Liver (tissue), 9 donors: ENCODE measurements around the gene HEPACAM. TPM values are rescaled to one million over a fixed set of nuclear protein-coding genes. Genes with fewer than 3 reads are reported as not detected.

Source experiments
- DNase-seq: peaks from one replicate; pipeline ENCODE4 v3.0.0-alpha.2; 2017; ENCODE audit warnings: low spot score
- H3K27ac ChIP-seq, 2 donors: one replicate each; pipeline ENCODE4 v1.7.0; 2013; ENCODE audit warnings: inconsistent platforms in 2 of 2, low read length in 2 of 2, control low read depth in 1 of 2, low read depth in 1 of 2, mild to moderate bottlenecking in 1 of 2
- H3K27me3 ChIP-seq, 4 donors: one replicate each; pipeline versions ENCODE4 v1.6.1 to v1.7.0; 2013; ENCODE audit warnings: low read length in 3 of 4, inconsistent platforms in 1 of 4, mild to moderate bottlenecking in 1 of 4, moderate library complexity in 1 of 4; ENCODE audit not compliant: control insufficient read depth in 4 of 4, insufficient read depth in 4 of 4
- H3K36me3 ChIP-seq, 4 donors: one replicate each; pipeline versions ENCODE4 v1.6.1 to v1.7.0; 2013; ENCODE audit warnings: low read length in 3 of 4, mild to moderate bottlenecking in 3 of 4, low read depth in 1 of 4, moderate library complexity in 1 of 4; ENCODE audit not compliant: control insufficient read depth in 4 of 4, insufficient read depth in 3 of 4
- H3K4me1 ChIP-seq, 4 donors: one replicate each; pipeline versions ENCODE4 v1.6.1 to v1.7.0; 2013; ENCODE audit warnings: low read length in 3 of 4, mild to moderate bottlenecking in 3 of 4, moderate library complexity in 1 of 4; ENCODE audit not compliant: control insufficient read depth in 4 of 4, insufficient read depth in 4 of 4
- H3K4me3 ChIP-seq, 3 donors: one replicate each; pipeline versions ENCODE4 v1.6.1 to v1.7.0; 2013; ENCODE audit warnings: low read length in 3 of 3, control low read depth in 1 of 3, low read depth in 1 of 3, mild to moderate bottlenecking in 1 of 3
- H3K9ac ChIP-seq, 2 donors: one replicate each; pipeline ENCODE4 v1.7.0; 2013; ENCODE audit warnings: low read length in 2 of 2, mild to moderate bottlenecking in 2 of 2, moderate library complexity in 2 of 2, control low read depth in 1 of 2, low read depth in 1 of 2
- H3K9me3 ChIP-seq, 4 donors: one replicate each; pipeline versions ENCODE4 v1.6.1 to v1.7.0; 2013; ENCODE audit warnings: low read length in 3 of 4; ENCODE audit not compliant: control insufficient read depth in 4 of 4
- FOXA1 ChIP-seq: IDR thresholded peaks from 2 replicates; pipeline ENCODE4 v1.6.1; 2016; ENCODE audit warnings: antibody characterized with exemption
- FOXA2 ChIP-seq: IDR thresholded peaks from 2 replicates; pipeline ENCODE4 v1.6.1; 2016; ENCODE audit warnings: antibody characterized with exemption
- GABPA ChIP-seq, 2 donors: IDR thresholded peaks in 1 of 2; conservative IDR thresholded peaks in 1 of 2; 2 replicates each; pipeline ENCODE4 v1.6.1; 2016; ENCODE audit warnings: antibody characterized with exemption in 2 of 2, mild to moderate bottlenecking in 1 of 2, moderate library complexity in 1 of 2
- JUND ChIP-seq, 2 donors: IDR thresholded peaks; 2 replicates each; pipeline ENCODE4 v1.6.1; 2016; ENCODE audit warnings: antibody characterized with exemption in 2 of 2
- NR2F2 ChIP-seq: IDR thresholded peaks from 2 replicates; pipeline ENCODE4 v1.6.1; 2016; ENCODE audit warnings: antibody characterized with exemption
- RAD21 ChIP-seq, 2 donors: IDR thresholded peaks; 2 replicates each; pipeline ENCODE4 v1.6.1; 2016; ENCODE audit warnings: antibody characterized with exemption in 2 of 2, mild to moderate bottlenecking in 2 of 2
- REST ChIP-seq: IDR thresholded peaks from 2 replicates; pipeline ENCODE4 v1.6.1; 2016; ENCODE audit warnings: antibody characterized with exemption, mild to moderate bottlenecking
- SP1 ChIP-seq: IDR thresholded peaks from 2 replicates; pipeline ENCODE4 v1.6.1; 2018; ENCODE audit warnings: antibody characterized with exemption, mild to moderate bottlenecking
- YY1 ChIP-seq: IDR thresholded peaks from 2 replicates; pipeline ENCODE4 v1.6.1; 2016; ENCODE audit warnings: antibody characterized with exemption, mild to moderate bottlenecking
- WGBS: extraction: QIAGEN DNeasy Blood & Tissue Kit; methylation state at CpG from one replicate; pipeline ENCODE4 v1.1.7; 2013; 5-methylcytosine and 5-hydroxymethylcytosine counted together
- polyA plus RNA-seq, 2 donors: library from polyadenylated mRNA; stranded (reverse) in 1 of 2; unstranded in 1 of 2; fragments of 200-250 nt in 1 of 2; fragments of >200 nt in 1 of 2; fragmentation: Nextera tagmentation in 1 of 2; extraction: Ambion mirVana in 1 of 2; gene quantifications; one replicate each; pipeline versions ENCODE4 v1.2.1 to v1.2.3, GENCODE V29; 2013 to 2015
- total RNA-seq, 2 donors: library from RNA; depleted of rRNA; stranded (reverse); fragments of >200 nt; gene quantifications; one replicate each; pipeline ENCODE4 v1.2.3, GENCODE V29; 2014
- TF ChIP-seq, protein P1 (sequence below): IDR thresholded peaks from 2 replicates; pipeline ENCODE4 v1.6.1; 2016; ENCODE audit warnings: antibody characterized with exemption
- TF ChIP-seq, protein P2 (sequence below): IDR thresholded peaks from 2 replicates; pipeline ENCODE4 v1.6.1; 2016; ENCODE audit warnings: antibody characterized with exemption
- TF ChIP-seq, protein P3 (sequence below): fragments of 150-350 bp; IDR thresholded peaks from 2 replicates; pipeline ENCODE4 v1.5.1; 2017; ENCODE audit warnings: improper control_type of control experiment, low read depth, low read length; ENCODE audit not compliant: missing input control
- donor health status: healthy.
- donor health status: healthy.
- donor health status: healthy.
- donor health status: healthy.
- donor health status: healthy.

Gene HEPACAM
- total and polyA plus RNA-seq, 4 donors = 0.79 to 7.1 (median 3.3) TPM; not detected in 1

- no peak for DNase-seq
- TF ChIP-seq RAD21 (IDR thresholded peaks at IDR 0.05) = no peak
- TF ChIP-seq SP1 = peak; percentile 48
- TF ChIP-seq NR2F2 = peak; percentile 94
- H3K27ac ChIP-seq = peak overlapping the region in 1 of 2 donors; percentile 64
- H3K4me1 ChIP-seq = peaks cover 0 to 9% (median 0%) of the 10 kb centered on the region in 4 donors
- H3K9me3 ChIP-seq = no peaks in the 10 kb centered on the region
- 54% methylated on average over 5 of the region's 5 CpGs for WGBS
- no peak overlapping the region for H3K4me3 ChIP-seq
- peaks cover 0 to 2% (median 0%) of the 10 kb centered on the region in 4 donors for H3K27me3 ChIP-seq
- no peak overlapping the region for H3K9ac ChIP-seq
- H3K36me3 ChIP-seq = no peaks in the 10 kb centered on the region
These were observed 37.1 kb downstream of the HEPACAM start for GRCh38 chr11:124898711-124899110.

DNA sequence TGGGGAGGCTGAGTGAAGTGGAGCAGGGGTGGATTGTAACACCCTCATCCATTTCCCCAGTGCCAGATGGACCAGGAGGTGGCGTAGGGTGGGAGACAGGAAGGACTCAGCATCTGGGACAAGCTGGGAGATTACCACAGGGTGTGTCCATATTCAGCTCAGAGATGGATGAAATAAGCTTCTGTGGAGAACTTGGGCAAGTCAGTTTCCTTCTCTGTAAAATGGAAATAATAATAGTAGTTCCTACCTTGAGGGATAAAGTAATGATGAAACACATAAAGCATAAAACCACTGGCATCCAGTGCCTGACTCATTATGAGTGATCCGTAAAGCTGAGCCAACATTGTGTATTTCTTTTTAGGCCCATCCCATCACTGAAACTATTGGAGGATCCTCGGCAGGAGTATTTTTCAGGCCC, 37.6 kb downstream of the HEPACAM start:
- H3K4me3 ChIP-seq = no peak overlapping the region
- peaks cover 0 to 9% (median 0%) of the 10 kb centered on the region in 4 donors for H3K4me1 ChIP-seq
- WGBS = 81% methylated on average over 3 of the region's 3 CpGs

DNA sequence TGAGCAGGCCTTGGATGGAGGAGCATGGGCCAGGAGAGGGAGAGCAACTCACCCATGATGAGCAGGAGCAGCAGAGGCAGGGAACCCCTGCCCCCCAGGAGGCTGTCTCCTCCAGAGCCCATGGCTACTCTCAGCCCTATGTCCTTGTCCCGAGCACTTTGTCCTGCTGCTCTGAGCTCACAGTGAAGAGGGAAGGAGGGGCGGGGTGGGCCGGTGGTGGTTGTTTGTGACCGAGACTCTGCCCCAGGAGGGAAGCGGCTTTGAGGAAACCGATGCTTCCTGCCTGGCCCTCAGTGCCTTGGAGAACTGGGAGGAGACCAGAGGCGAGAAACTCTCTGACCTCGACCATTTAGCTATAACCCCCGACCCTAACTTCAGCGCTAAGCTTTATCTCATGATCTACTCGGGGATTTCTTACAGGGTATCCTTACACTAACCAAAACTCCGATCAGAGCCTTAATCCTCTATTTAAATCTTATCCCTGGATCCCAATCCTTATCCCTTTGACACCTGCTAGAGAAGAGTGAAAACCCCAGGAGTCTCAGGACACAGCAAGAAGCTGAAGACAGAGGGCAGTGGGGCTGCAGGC, 38.1 kb downstream of the HEPACAM start, which contains the start of gene ROBO4:
TSS of gene ROBO4 (minus strand) at position 192 of the 589 bp plus-strand sequence. CDS start at position 122, 70 bp downstream.
- DNase-seq = no peak
- Histone ChIP-seq H3K9me3 (no peaks in the 10 kb centered on the region), H3K27ac (peak within 1 kb of the TSS; percentile 23 to 64), H3K9ac (no peak within 1 kb of the TSS), H3K4me3 (peak within 1 kb of the TSS in 2 of 3 donors; percentile 14 to 38), H3K4me1 (peaks cover 0 to 9% (median under 1%) of the 10 kb centered on the region in 4 donors), H3K36me3 (no peaks in the 10 kb centered on the region), H3K27me3 (peaks cover 0 to 2% (median 0%) of the 10 kb centered on the region in 4 donors)
- 54% methylated on average over 12 of the region's 12 CpGs for WGBS
- peak; percentile 8 for TF ChIP-seq SP1
- no peak for TF ChIP-seq YY1
- peak; percentile 72 for TF ChIP-seq NR2F2

More for the DNA sequence above, 37.6 kb downstream of the HEPACAM start:
- Histone ChIP-seq H3K9me3 (no peaks in the 10 kb centered on the region), H3K27me3 (peaks cover 0 to 2% (median 0%) of the 10 kb centered on the region in 4 donors), H3K36me3 (no peaks in the 10 kb centered on the region), H3K27ac (peak overlapping the region in 1 of 2 donors; percentile 64), H3K9ac (no peak overlapping the region)
- TF ChIP-seq FOXA1 (no peak), GABPA (IDR thresholded peaks at IDR 0.05 in 1 of 2, conservative IDR thresholded peaks at IDR 0.05 in 1 of 2) (no peak), SP1 (no peak)
- TF ChIP-seq, protein P1, sequence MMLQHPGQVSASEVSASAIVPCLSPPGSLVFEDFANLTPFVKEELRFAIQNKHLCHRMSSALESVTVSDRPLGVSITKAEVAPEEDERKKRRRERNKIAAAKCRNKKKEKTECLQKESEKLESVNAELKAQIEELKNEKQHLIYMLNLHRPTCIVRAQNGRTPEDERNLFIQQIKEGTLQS = no peak
- DNase-seq = no peak

DNA sequence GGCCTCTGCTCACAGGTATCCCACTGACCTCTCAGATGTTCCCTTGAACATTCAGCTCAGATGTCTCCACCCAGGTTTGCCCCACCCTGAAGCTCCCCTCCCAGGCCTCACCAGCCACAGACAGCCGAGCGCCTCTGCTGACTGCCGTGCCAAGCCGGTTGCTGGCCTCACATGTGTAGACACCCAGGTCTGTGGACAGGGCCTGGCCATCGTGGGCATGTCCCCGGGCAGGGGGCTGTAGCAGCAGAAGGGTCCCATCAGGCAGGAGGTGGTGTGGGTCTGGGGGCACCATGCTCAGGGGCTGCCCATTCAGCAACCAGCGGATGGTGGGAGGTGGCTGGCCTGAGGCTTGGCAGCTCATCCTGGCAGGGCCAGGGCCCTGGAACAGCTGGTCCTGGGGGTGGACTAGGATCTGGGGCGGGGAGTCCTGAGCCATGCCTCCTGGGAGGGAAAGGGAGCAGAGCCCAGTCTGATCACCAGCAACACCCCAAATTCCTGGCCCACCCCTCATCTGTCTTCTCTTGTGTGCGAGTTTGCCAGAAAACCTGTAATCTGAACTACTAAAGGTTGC, 38.9 kb downstream of the HEPACAM start:
- H3K27me3 ChIP-seq = peaks cover 0 to 2% (median 0%) of the 10 kb centered on the region in 4 donors
- H3K4me1 ChIP-seq = peaks cover 0 to 9% (median 1%) of the 10 kb centered on the region in 4 donors
- peak overlapping the region; percentile 23 to 59 for H3K27ac ChIP-seq
- WGBS = 82% methylated on average over 9 of the region's 9 CpGs
- no peak overlapping the region for H3K9ac ChIP-seq
- no peaks in the 10 kb centered on the region for H3K9me3 ChIP-seq
- H3K4me3 ChIP-seq = peak overlapping the region in 2 of 3 donors; percentile 14 to 38
- no peak for DNase-seq
- TF ChIP-seq, protein P1 = no peak
- TF ChIP-seq, protein P2, sequence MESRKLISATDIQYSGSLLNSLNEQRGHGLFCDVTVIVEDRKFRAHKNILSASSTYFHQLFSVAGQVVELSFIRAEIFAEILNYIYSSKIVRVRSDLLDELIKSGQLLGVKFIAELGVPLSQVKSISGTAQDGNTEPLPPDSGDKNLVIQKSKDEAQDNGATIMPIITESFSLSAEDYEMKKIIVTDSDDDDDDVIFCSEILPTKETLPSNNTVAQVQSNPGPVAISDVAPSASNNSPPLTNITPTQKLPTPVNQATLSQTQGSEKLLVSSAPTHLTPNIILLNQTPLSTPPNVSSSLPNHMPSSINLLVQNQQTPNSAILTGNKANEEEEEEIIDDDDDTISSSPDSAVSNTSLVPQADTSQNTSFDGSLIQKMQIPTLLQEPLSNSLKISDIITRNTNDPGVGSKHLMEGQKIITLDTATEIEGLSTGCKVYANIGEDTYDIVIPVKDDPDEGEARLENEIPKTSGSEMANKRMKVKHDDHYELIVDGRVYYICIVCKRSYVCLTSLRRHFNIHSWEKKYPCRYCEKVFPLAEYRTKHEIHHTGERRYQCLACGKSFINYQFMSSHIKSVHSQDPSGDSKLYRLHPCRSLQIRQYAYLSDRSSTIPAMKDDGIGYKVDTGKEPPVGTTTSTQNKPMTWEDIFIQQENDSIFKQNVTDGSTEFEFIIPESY = no peak
- TF ChIP-seq SP1 = no peak
- no peak for TF ChIP-seq GABPA (IDR thresholded peaks at IDR 0.05 in 1 of 2, conservative IDR thresholded peaks at IDR 0.05 in 1 of 2)
- no peak for TF ChIP-seq NR2F2
- TF ChIP-seq FOXA1 = no peak
- TF ChIP-seq, protein P3, sequence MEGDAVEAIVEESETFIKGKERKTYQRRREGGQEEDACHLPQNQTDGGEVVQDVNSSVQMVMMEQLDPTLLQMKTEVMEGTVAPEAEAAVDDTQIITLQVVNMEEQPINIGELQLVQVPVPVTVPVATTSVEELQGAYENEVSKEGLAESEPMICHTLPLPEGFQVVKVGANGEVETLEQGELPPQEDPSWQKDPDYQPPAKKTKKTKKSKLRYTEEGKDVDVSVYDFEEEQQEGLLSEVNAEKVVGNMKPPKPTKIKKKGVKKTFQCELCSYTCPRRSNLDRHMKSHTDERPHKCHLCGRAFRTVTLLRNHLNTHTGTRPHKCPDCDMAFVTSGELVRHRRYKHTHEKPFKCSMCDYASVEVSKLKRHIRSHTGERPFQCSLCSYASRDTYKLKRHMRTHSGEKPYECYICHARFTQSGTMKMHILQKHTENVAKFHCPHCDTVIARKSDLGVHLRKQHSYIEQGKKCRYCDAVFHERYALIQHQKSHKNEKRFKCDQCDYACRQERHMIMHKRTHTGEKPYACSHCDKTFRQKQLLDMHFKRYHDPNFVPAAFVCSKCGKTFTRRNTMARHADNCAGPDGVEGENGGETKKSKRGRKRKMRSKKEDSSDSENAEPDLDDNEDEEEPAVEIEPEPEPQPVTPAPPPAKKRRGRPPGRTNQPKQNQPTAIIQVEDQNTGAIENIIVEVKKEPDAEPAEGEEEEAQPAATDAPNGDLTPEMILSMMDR = no peak
- no peak for TF ChIP-seq JUND (IDR thresholded peaks at IDR 0.05)
- no peak for TF ChIP-seq FOXA2
- no peak for TF ChIP-seq REST
- no peaks in the 10 kb centered on the region for H3K36me3 ChIP-seq
